HG03064 (cell line): ENCODE measurements around the gene TMEM202.
"Not testable (repeated sequence)": the region's sequence is repeated elsewhere in the genome, so short reads cannot be mapped to it uniquely, and the experiment has no call there.

ENCODE experiments used
- ATAC-seq: cut with Tn5 transposase; IDR thresholded peaks from one replicate; pipeline ENCODE4 v1.9.1; 2021; ENCODE audit warnings: low read depth; ENCODE audit not compliant: unreplicated experiment

The TMEM202 gene

GRCh38 chr15:72398648-72399047 is 543 bp downstream of the TMEM202 start:
- ATAC-seq = no peak

GRCh38 chr15:72402726-72403125 is 4.6 kb downstream of the TMEM202 start:
- ATAC-seq = no peak

- no peak for ATAC-seq
Measured at GRCh38 chr15:72404356-72404755, 6.3 kb downstream of the TMEM202 start.

- ATAC-seq = no peak
Measured at GRCh38 chr15:72404841-72405240, 6.7 kb downstream of the TMEM202 start.

- ATAC-seq = no peak
Measured at GRCh38 chr15:72406936-72407335, 8.8 kb downstream of the TMEM202 start.

GRCh38 chr15:72411111-72411510 is 13.0 kb downstream of the TMEM202 start:
- ATAC-seq = no peak

GRCh38 chr15:72411544-72411943 is 13.4 kb downstream of the TMEM202 start:
- ATAC-seq = no peak

- not testable (repeated sequence) for ATAC-seq
Measured at GRCh38 chr15:72413337-72413736, 15.2 kb downstream of the TMEM202 start.

- no peak for ATAC-seq
Measured at GRCh38 chr15:72415304-72415703, 17.2 kb downstream of the TMEM202 start.

- ATAC-seq = not testable (repeated sequence)
Measured at GRCh38 chr15:72419768-72420167, 21.7 kb downstream of the TMEM202 start.

- ATAC-seq = no peak
Measured at GRCh38 chr15:72420576-72420975, 22.5 kb downstream of the TMEM202 start.

GRCh38 chr15:72421484-72421883 is 23.4 kb downstream of the TMEM202 start:
- no peak for ATAC-seq

GRCh38 chr15:72423256-72423655 is 25.2 kb downstream of the TMEM202 start:
- no peak for ATAC-seq

- no peak for ATAC-seq
Measured at GRCh38 chr15:72426753-72427152, 28.6 kb downstream of the TMEM202 start.

- ATAC-seq = no peak
Measured at GRCh38 chr15:72437650-72438316, 39.7 kb downstream of the TMEM202 start.

- not testable (repeated sequence) for ATAC-seq
Measured at GRCh38 chr15:72442848-72443247, 44.7 kb downstream of the TMEM202 start.

- ATAC-seq = no peak
Measured at GRCh38 chr15:72445426-72445825, 47.3 kb downstream of the TMEM202 start.

GRCh38 chr15:72450805-72451204 is 52.7 kb downstream of the TMEM202 start:
- ATAC-seq = no peak

- ATAC-seq = no peak
Measured at GRCh38 chr15:72451224-72451623, 53.1 kb downstream of the TMEM202 start.

GRCh38 chr15:72456684-72457083 is 58.6 kb downstream of the TMEM202 start:
- no peak for ATAC-seq
